ENCODE data around the gene AIFM3.
"Not testable (repeated sequence)": the region's sequence is repeated elsewhere in the genome, so short reads cannot be mapped to it uniquely, and the experiment has no call there.

AIFM3 gene

DNA sequence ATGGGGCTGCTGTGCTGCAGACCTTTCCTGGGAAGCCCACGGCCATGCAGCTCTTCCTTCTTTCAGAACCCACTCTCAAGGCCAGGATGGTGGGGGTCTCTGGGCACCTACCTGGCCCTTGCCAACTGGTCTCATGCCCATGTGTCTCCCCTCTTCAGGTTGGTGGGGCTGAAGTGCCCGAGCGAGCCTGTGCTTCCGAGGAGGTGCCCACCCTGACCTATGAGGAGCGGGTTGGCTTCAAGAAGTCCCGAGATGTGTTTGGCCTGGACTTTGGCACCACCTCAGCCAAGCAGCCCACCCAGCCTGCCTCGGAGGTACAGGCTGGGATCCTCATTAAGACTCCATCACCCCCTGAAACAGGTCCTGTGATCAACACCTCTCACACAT, 25.0 kb downstream of the AIFM3 start:
- no peak for FAIRE-seq

DNA sequence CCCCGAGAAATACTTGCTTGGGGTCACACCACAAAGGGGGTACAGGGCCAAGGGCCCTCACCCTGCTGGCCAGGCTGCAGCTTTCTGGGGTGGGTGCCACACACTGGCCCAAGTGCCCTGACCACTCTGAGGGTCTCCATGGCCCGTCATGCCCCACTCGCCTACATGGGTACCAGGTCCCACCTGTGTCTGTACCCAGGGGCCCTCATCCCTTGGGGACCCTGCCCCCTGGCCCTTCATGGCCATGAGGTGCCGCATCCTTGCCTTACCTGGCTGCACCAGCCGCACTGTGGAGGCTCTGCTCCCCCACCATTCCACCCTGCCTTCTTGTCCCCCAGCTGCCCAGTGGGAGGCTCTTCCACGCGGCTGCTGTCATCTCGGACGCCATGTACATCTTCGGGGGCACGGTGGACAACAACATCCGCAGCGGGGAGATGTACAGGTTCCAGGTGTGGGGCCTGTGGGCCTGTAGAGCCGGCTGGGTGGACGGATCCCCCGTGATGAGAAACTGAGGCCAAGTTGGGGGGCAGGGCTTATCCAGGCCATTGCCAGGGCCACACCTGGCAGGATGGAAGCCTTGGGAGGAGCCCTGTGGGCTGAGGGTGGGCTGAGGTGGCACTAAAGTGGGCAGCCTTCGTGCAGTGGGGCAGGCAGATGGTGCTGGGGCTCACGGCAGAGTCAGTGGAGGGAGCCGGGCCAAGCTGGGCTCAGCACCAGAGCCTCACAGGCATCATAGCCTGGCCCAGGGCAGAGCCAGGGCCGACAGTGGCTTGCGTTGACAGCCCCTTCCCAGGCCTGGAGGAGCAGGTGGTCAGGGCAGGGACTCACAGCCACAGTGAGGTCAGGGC, 25.6 kb downstream of the AIFM3 start:
- no peak for FAIRE-seq

DNA sequence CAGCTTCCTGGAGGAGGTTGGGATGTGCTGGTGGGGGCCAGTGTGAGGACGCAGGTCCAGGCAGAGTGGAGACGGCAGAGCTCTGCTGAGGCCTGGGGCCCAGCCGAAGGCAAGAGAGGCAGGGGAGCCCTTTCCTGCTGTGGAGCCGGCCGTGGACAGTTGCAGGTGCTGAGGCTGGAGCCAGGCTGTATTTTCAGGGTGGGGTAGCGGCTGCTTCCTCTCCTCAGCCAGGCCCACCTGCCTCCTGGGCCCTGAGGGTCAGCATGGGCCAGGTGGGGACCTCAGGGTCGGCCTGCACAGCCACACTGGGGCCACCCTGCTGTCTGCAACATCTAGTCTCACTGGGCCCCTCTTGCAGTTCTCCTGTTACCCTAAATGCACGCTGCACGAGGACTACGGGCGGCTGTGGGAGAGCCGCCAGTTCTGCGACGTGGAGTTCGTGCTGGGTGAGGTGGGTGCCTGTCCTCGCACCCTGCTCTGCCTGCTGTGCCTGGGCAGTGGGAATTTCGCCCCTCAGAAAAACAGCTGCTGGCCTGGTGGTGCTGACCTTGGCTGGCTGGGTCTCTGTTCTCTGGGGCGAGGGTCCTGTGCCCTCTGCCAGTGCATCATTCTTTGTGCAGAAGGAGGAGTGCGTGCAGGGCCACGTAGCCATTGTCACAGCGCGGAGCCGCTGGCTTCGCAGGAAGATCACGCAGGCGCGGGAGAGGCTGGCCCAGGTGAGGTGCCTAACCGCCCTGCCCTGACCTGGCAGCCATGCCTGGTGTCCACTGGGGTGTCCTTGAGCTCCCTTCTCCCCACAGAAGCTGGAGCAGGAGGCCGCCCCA, 26.5 kb downstream of the AIFM3 start:
- FAIRE-seq, result no peak

DNA sequence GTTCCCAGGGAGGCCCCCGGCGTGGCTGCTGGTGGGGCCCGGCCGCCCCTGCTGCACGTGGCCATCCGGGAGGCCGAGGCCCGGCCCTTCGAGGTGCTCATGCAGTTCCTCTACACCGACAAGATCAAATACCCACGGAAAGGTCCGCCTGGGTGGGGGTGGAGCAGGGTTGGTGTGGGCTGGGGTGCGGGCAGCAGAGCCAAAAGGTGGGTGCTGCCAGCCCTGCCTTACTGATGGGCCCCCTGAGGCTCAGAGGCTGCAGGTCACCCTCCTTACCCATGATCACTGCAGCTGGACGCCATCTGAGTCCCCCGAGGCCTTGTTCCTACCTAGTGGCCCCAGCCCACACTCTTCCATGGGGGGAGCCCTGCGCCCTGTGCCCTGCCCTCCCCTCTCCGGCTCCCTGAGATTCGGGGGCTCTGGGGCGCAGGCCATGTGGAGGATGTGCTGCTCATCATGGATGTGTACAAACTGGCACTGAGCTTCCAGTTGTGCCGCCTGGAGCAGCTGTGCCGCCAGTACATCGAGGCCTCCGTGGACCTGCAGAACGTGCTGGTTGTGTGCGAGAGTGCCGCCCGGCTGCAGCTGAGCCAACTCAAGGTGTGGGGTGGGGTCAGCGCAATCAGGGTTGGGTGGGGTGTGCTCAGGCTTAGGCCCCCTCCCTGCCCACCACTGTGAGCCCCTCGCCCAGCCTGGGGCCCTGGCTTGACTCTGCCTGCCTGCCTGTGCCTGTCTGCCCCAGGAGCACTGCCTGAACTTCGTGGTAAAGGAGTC, 27.3 kb downstream of the AIFM3 start:
- no peak for FAIRE-seq

GRCh38 chr22:20994902-20995241, 27.8 kb downstream of the AIFM3 start:
- FAIRE-seq, result no peak

- FAIRE-seq, result no peak
These were observed 28.4 kb downstream of the AIFM3 start for GRCh38 chr22:20995329-20996030.

DNA sequence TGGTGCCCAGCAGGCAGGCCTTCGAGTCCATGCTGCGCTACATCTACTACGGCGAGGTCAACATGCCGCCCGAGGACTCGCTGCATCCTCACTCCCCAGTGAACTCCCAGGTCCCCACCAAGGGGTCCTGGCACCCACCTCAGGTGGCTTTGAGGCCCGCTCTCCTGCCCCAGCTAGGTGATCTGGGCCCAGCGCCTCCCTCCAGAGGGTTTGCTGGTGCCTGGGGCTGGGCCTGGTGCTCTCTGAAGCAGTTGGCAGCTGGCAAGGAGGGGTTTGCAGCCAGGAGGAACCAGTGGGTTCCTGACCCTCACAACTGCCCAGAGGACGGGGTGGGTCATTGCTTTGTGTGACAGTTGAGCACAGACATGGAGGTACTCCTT, 29.0 kb downstream of the AIFM3 start:
- no peak for FAIRE-seq

GRCh38 chr22:20996598-20997535, 29.8 kb downstream of the AIFM3 start:
- no peak for FAIRE-seq

DNA sequence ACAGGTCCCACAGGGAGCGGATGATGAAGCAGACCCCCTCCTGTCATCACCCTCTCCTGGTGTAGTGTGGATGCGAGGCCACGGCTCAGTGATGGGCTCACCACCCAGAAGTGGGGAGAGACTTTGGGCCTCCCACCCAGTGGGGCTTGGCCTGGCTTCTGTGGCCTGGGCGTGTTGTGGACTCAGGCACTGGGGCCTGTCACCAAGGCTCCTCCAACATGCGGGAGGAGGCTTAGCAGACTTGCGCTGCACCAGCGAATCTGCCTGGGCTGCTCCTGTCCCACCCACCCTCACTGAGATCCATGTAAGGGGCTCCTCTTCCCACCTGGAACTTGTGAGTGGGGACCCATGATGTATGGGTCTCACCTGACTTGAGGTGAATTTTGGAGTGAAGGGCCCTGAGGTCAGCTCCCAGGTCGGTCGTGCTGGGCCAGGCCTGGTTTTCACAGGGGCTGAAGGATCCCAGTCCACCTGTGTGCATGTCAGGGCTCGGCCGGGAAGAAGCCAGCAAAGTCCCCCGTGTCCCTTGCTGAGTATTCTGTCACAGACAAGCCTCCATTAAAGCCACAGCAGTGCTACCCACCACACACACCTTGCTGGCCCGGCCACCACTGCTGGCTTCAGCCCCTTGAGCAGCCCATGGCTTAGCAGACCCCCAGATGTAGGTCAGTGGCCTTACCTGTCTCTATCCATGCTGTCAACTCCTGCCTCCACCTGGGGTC, 30.6 kb downstream of the AIFM3 start:
- no peak for FAIRE-seq

- no peak for FAIRE-seq
These were observed 31.6 kb downstream of the AIFM3 start for GRCh38 chr22:20998411-20999336.

DNA sequence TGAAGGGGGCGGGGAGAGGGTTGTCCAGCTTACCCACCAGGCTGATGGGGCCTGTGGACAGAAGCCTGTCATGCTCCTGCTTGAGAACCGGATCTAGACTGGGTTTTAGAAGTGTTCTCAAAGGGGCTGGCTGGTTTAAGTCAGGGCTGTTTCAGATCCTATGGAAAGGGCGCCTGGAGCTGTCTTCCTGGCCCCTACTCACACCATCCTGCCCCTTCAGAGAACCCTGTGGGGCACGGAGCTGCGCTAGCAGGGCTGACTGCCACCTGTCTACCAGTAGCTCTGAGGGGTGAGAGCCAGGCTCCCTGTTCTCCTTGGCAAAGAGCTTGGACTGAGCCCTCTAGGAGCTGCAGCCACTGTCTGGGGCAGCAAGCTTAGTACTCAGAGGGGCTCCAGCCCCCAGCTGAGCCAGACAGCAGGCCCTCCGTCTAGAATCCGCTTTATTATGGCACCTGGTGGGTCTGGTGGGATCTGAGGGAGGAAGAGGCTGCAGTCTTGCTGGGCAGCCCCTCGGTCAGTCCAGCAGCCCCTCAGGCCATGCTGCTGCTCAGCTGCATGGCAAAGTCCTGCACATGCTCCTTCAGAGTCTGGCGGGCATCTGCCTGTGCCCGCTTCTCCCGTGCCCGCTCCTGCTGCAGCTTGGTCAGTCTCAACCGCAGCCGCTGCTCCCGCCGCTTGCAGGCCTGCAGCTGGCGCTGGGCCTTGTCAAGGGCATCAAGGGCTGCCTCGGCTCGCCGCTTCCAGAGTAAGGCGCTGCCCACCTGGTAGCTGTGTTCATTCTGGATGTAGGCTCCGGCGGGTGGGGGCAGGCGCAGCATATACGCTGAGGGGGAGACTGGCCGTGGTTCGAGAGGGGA, 32.5 kb downstream of the AIFM3 start:
- no peak for FAIRE-seq

DNA sequence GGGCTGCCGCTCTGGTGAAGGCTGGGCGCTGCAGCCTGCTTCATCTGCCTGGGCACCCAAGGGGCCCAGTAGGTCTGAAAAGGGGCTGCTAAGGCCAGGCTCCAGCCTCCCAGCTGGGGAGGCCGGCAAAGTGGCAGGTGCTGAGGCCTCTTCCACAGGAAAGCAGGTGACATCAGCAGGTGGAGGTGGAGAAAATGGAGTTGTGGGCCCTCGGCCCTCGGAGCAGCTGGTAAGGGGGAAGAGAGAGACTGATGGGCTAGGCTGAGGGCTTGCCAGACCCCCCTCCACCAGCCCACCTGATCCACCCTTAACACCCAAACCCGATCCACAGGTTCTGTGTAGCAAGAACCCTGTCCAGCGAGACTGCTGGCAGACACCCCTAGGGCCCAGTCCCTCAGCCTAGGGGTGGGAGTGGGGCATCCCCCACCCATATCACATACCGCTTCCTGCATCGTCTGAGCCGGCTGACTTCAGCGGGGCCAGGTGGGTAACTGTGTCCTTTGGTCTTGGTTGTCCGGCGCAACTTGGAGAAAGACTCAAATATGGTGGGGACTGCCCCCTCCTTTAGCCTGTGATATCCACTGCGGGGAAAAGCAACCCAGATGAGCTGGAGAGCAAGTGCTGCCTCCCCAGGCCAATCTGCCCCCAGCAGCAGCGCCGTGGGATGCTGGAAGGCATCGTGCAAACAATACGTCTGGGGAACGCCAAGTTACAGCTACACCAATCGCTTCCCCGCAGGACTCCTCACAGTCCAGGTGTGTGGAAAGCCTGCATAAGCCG, 33.3 kb downstream of the AIFM3 start:
- no peak for FAIRE-seq

GRCh38 chr22:21000987-21001600, 34.0 kb downstream of the AIFM3 start:
- FAIRE-seq, result no peak

DNA sequence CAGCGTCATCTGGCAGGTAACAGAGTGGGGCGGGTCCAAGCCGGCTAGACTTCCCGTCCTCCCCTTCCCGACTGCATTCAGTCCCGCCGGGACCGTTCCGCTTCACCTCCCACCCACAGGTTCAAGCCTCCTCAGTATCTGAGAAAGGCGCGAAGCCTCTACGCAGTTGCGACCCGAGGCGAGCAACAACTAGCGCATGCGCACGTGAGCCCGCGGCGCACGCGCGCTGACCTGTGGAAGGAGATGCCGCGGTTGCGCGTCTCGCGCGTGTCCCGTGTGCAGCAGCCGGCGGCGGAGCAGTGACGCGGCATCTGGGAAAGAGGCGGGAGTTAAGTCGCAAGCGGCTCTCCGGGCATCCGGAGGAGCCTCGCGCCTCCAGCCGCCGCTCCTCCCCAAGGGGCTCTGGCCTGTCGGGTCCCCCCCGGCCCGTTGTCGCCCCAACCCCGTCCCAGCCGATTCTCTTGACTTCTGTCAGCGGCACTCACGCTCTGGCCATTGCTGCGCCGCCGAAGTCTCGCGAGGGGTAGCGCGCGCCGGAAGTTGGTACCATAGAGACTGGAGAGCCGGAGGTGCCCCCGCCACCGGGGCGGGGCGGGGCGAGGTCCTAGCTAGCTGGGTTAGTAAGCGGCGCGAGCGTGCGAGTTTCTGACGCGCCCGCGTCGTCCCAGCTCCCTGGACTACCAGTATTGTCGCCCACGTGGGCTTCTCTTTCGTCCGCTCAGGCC, 34.7 kb downstream of the AIFM3 start, which contains the start of gene THAP7:
THAP7 (minus strand) TSS at position 518 of the 725 bp plus-strand sequence; CDS start at position 311, 207 bp downstream.
- no peak for FAIRE-seq

- FAIRE-seq, result no peak
These were observed 36.7 kb downstream of the AIFM3 start for GRCh38 chr22:21003782-21004181.

DNA sequence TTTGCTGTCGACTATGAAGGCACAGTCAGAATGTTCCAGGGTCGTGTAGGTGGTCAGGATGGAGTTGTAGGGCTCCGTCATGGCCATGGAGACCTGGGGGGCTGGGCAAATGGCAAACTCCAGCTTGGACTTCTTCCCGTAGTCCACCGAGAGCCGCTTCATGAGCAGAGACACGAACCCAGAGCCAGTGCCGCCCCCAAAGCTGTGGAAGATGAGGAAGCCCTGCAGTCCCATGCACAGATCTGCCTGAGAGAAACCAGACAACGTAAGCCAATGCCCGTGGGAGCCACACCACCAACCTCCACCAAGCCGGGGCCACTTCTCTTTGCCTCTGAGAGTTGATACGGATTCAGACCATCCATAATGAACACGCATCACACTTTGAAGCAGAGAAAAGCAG, 42.2 kb downstream of the AIFM3 start:
- FAIRE-seq, result not testable (repeated sequence)

Data from colon (tissue), 2 donors.